Ascending aorta (tissue), 2 donors: ENCODE measurements around the gene FOSB. TPM values are rescaled to one million over a fixed set of nuclear protein-coding genes. Genes with fewer than 3 reads are reported as not detected.
"Not testable (repeated sequence)": the region's sequence is repeated elsewhere in the genome, so short reads cannot be mapped to it uniquely, and the experiment has no call there.

Experiments used
- DNase-seq, 2 donors: peaks; one replicate each; pipeline ENCODE4 v3.0.0-alpha.2; 2019; ENCODE audit warnings: low spot score in 2 of 2
- H3K27ac ChIP-seq, 2 donors: fragments of 200-600 bp; sonication (generic); one replicate each; pipeline ENCODE4 v1.5.1; 2016 to 2017; ENCODE audit warnings: mild to moderate bottlenecking in 1 of 2
- H3K27me3 ChIP-seq: fragments of 200-600 bp; sonication (generic); one replicate; pipeline ENCODE4 v1.5.1; 2017
- H3K36me3 ChIP-seq, 2 donors: fragments of 200-600 bp; sonication (generic); one replicate each; pipeline ENCODE4 v1.5.1; 2016
- H3K4me1 ChIP-seq, 2 donors: fragments of 200-600 bp; sonication (generic); one replicate each; pipeline ENCODE4 v1.5.1; 2016 to 2017; ENCODE audit warnings: mild to moderate bottlenecking in 1 of 2
- H3K4me3 ChIP-seq, 2 donors: fragments of 200-600 bp; sonication (generic); one replicate each; pipeline ENCODE4 v1.5.1; 2016 to 2017; ENCODE audit warnings: mild to moderate bottlenecking in 1 of 2
- H3K9me3 ChIP-seq, 2 donors: fragments of 200-600 bp; sonication (generic); one replicate each; pipeline ENCODE4 v1.5.1; 2016
- CTCF ChIP-seq, 3 experiments: fragments of 200-600 bp in 2 of 3; fragments of 450-650 bp in 1 of 3; sonication (generic) in 2 of 3; IDR thresholded peaks; one replicate each; pipeline ENCODE4 v1.5.1; 2016 to 2019; ENCODE audit warnings: antibody characterized with exemption in 3 of 3, mild to moderate bottlenecking in 1 of 3, moderate library complexity in 1 of 3
- intact Hi-C: fragments of 100-400 bp; cut with DNase I; formaldehyde crosslinking; loops from one replicate; pipeline ENCODE4 v1.15.1; 2023
- total RNA-seq: library from RNA; depleted of rRNA; stranded (reverse); fragments of >200 nt; gene quantifications from one replicate; pipeline ENCODE4 v1.1.0, GENCODE V29; 2016

The FOSB gene
- total RNA-seq, 1 donor from 2014 or later = 511 TPM

GRCh38 chr19:45428384-45429231, 39.2 kb upstream of the FOSB start:
- peaks cover 0 to 38% of the 10 kb centered on the region in 2 donors for H3K4me1 ChIP-seq
- H3K9me3 ChIP-seq = no peaks in the 10 kb centered on the region
- peak overlapping the region; percentile 48 to 65 for H3K4me3 ChIP-seq
- intact Hi-C loops = loop anchor here (1.0 to 10.0 kb wide), 6 partner anchors 11 to 264 kb away; partner anchors contain the start of genes EML2, QPCTL and SNRPD2
- TF ChIP-seq CTCF (IDR thresholded peaks at IDR 0.05) = peak; percentile 63 to 72 (median 69)
- H3K36me3 ChIP-seq = no peaks in the 10 kb centered on the region
- DNase-seq = peak in 1 of 2 donors; percentile 93
- no peaks in the 10 kb centered on the region for H3K27me3 ChIP-seq
- H3K27ac ChIP-seq = peak overlapping the region; percentile 93

DNA sequence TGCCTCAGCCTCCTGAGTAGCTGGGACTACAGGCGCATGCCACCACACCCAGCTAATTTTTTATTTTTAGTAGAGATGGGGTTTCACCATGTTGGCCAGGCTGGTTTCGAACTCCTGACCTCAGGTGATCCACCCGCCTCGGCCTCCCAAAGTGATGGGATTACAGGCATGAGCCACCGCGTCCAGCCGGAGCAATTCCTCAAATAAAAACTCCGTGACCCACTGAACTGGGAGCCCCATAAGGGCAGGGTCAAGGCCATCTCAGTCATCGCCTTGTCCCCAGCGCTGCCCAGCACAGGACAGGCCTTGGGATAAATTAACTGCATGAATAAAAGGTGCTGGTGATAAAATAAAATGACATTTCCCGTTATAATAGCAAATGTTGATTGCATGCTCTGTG, 37.9 kb upstream of the FOSB start:
- not testable (repeated sequence) for H3K36me3 ChIP-seq, H3K27me3 ChIP-seq, DNase-seq, H3K9me3 ChIP-seq, H3K4me3 ChIP-seq
- Histone ChIP-seq H3K27ac (peak overlapping the region; percentile 93), H3K4me1 (peaks cover 0 to 31% of the 10 kb centered on the region in 2 donors)
- intact Hi-C loops = loop anchor here (1.0 to 10.0 kb wide), 5 partner anchors 9 to 262 kb away; partner anchors contain the start of genes EML2, QPCTL and SNRPD2

GRCh38 chr19:45431008-45431407, 36.8 kb upstream of the FOSB start:
- Histone ChIP-seq H3K4me1 (peaks cover 0 to 22% of the 10 kb centered on the region in 2 donors), H3K27ac (peak overlapping the region; percentile 93)
- H3K9me3 ChIP-seq, intact Hi-C loops, H3K27me3 ChIP-seq, H3K4me3 ChIP-seq, DNase-seq, H3K36me3 ChIP-seq: not testable (repeated sequence)

GRCh38 chr19:45432543-45432942, 35.3 kb upstream of the FOSB start:
- peaks cover 0 to 15% of the 10 kb centered on the region in 2 donors for H3K4me1 ChIP-seq
- H3K9me3 ChIP-seq, intact Hi-C loops, H3K36me3 ChIP-seq, H3K27ac ChIP-seq, H3K27me3 ChIP-seq, DNase-seq, H3K4me3 ChIP-seq: not testable (repeated sequence)

DNA sequence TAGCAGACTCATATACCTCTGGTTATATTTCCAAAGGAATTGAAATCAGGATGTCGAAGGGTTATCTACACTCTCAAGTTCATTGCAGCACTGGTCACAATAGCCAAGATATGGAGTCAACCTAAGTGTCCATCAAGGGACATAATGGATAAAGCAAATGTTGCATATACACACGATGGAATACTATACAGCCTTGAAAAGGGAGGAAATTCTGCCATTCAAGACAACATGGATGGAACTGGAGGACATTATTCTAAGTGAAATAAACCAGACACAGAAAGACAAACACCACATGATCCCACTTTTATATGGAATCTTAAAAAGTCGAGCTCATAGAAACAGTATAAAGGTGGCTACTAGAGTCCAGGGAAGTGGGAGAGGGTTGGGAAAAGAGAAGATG, 30.5 kb upstream of the FOSB start:
- no peak for TF ChIP-seq CTCF (IDR thresholded peaks at IDR 0.05)
- Histone ChIP-seq H3K4me3 (no peak overlapping the region), H3K27ac (no peak overlapping the region), H3K36me3 (no peaks in the 10 kb centered on the region), H3K4me1 (peaks cover 2 to 11% of the 10 kb centered on the region in 2 donors), H3K9me3 (no peaks in the 10 kb centered on the region), H3K27me3 (no peaks in the 10 kb centered on the region)
- intact Hi-C loops = no loop called here
- DNase-seq = no peak

DNA sequence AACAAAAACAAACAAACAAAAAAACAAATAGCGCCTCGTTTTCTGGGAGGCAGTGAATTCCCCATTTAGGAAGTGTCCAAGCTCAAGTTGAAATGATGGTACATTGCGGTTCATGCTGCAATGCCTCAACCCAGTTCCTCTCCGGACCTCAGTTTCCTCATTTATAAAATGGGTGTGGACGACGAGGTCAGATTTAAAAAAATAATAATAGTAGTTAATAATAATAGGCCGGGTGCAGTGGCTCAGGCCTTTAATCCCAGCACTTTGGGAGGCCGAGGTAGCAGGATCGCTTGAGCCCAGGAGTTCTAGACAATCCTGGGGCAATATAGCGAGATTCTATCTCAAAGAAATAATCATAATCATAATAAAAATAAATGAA, 28.6 kb upstream of the FOSB start:
- no peak for TF ChIP-seq CTCF (IDR thresholded peaks at IDR 0.05)
- Histone ChIP-seq H3K4me1 (peaks cover 2 to 18% of the 10 kb centered on the region in 2 donors), H3K9me3 (no peaks in the 10 kb centered on the region), H3K36me3 (no peaks in the 10 kb centered on the region), H3K4me3 (peak overlapping the region; percentile 50 to 87), H3K27me3 (no peaks in the 10 kb centered on the region), H3K27ac (peak overlapping the region; percentile 97 to 99)
- intact Hi-C loops = loop anchor here (1.0 kb wide), 2 partner anchors 10 to 40 kb away; no protein-coding TSS in a partner anchor
- no peak for DNase-seq

DNA sequence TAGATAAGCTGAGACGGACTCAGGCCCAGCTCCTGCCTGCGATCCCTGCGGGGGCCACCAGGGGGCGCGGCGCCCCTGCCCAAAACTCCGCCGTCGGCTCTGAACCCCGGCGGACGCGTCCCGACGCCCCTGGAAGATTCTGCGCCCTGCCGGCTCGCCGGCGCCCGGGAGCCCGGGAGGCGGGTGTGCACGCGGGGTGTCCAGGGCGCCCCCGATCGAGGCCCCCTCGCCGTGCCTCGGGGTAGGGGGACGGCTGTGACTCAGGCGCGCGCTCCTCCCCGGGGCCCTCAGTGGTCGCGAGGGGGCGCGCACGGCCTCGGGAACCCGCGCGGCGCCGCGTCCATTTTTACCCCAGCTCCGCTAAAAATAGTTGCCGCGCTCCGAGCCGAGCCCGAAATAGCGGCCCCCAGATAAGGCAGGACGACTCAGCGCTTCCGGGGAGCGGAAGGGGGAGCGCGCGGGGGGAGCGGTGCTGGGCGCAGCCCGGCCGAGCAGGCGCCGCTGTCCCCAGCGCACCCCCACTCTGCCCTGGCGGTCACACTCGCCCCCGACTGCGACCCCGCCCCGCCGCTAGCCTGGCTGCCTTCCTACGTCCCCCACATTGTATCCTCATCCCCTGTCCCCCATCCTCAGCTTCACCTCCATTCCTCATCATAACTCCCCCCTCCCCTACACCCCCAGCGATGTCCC, 28.1 kb upstream of the FOSB start:
- Histone ChIP-seq H3K27ac (peak overlapping the region; percentile 97 to 99), H3K27me3 (no peaks in the 10 kb centered on the region), H3K36me3 (no peaks in the 10 kb centered on the region), H3K4me3 (peak overlapping the region; percentile 50 to 87), H3K9me3 (no peaks in the 10 kb centered on the region), H3K4me1 (peaks cover 5 to 22% of the 10 kb centered on the region in 2 donors)
- peak; percentile 99 to 100 (median 99) for TF ChIP-seq CTCF (IDR thresholded peaks at IDR 0.05)
- intact Hi-C loops = loop anchor here (1.0 kb wide), 2 partner anchors 10 to 40 kb away; no protein-coding TSS in a partner anchor
- DNase-seq = peak; percentile 52 to 95
